Measurements from ENCODE around the gene AHCYL2.

DNA sequence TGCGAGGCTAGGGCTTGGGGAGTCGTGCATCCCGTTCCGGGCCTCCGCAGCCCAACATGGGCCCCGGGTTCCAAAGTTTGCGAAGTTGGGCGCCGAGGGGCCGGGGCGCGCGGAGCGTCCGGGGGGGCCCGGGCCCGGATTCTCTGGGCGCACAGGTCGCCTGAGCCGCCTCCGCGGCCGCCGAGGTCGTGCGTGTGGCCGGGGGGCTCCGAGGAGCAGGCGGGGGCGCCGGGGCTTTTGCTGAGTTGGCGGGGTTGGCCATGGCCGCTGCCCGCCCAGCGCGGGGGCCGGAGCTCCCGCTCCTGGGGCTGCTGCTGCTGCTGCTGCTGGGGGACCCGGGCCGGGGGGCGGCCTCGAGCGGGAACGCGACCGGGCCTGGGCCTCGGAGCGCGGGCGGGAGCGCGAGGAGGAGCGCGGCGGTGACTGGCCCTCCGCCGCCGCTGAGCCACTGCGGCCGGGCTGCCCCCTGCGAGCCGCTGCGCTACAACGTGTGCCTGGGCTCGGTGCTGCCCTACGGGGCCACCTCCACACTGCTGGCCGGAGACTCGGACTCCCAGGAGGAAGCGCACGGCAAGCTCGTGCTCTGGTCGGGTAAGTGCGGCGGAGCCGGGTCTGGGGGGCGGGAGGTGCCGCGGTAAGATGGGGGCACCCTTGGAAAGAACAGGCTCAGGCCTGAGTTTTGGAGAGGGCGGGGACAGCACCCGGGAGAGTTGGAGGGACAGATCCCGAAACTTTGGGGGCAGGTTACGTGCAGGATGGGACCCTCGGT is 35.8 kb upstream of the AHCYL2 start:
- TF ChIP-seq, protein P1, sequence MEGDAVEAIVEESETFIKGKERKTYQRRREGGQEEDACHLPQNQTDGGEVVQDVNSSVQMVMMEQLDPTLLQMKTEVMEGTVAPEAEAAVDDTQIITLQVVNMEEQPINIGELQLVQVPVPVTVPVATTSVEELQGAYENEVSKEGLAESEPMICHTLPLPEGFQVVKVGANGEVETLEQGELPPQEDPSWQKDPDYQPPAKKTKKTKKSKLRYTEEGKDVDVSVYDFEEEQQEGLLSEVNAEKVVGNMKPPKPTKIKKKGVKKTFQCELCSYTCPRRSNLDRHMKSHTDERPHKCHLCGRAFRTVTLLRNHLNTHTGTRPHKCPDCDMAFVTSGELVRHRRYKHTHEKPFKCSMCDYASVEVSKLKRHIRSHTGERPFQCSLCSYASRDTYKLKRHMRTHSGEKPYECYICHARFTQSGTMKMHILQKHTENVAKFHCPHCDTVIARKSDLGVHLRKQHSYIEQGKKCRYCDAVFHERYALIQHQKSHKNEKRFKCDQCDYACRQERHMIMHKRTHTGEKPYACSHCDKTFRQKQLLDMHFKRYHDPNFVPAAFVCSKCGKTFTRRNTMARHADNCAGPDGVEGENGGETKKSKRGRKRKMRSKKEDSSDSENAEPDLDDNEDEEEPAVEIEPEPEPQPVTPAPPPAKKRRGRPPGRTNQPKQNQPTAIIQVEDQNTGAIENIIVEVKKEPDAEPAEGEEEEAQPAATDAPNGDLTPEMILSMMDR (IDR thresholded peaks at IDR 0.05; ENCODE audit: low read length): no peak
- TF ChIP-seq EZH2 (IDR thresholded peaks at IDR 0.05; ENCODE audit: borderline replicate concordance, low read length): peak; percentile 84; the same call in 1 of the 2 replicates

Measured in OCI-LY1 (cell line).